A549 (cell line): ENCODE results near the gene ACOT7. TPM values are rescaled to one million over a fixed set of nuclear protein-coding genes. Genes with fewer than 3 reads are reported as not detected.

ENCODE experiments used
- ATAC-seq, 2 experiments: fragments of 200-7000 bp in 1 of 2; fragments of >200 bp in 1 of 2; cut with Nextera tagmentation in 1 of 2; cut with Tn5 transposase in 1 of 2; 3 replicates each; pipeline versions ENCODE4 v1.8.0 to v1.9.1; 2018 to 2020; ENCODE audit warnings: mild to moderate bottlenecking in 1 of 2, moderate library complexity in 1 of 2
- CTCF ChIA-PET: fragments of 300-600 bp; sonication (Branson Sonifier 250); formaldehyde crosslinking; extraction: SDS; loops from one replicate; lab custom pipeline; 2021; ENCODE audit warnings: antibody characterized with exemption, inconsistent platforms; lab: Yijun Ruan, JAX
- POLR2A ChIA-PET: fragments of 350-600 bp; formaldehyde crosslinking; extraction: SDS; loops from one replicate; lab custom pipeline; 2021; ENCODE audit warnings: antibody characterized with exemption, inconsistent platforms; lab: Yijun Ruan, JAX
- DNase-seq, 2 experiments: peaks; one replicate each; pipeline versions ENCODE4 v3.0.0 to v3.0.0-alpha.2; 2011 to 2016; ENCODE audit warnings: low read depth in 1 of 2, low spot score in 1 of 2
- FAIRE-seq: peaks from 2 replicates; lab custom pipeline; 2011; peaks lifted over from hg19 to GRCh38; lab: Jason Lieb, UNC
- H3K27ac ChIP-seq, 2 experiments: fragments of >200 bp; sonication (Bioruptor Twin); formaldehyde crosslinking; 3 replicates each; pipeline ENCODE4 v1.5.1; 2016 to 2017
- H3K4me1 ChIP-seq: fragments of >200 bp; sonication (Bioruptor Twin); formaldehyde crosslinking; 3 replicates; pipeline ENCODE4 v1.6.1; 2016
- H3K4me2 ChIP-seq: fragments of >200 bp; sonication (Bioruptor Twin); formaldehyde crosslinking; 3 replicates; pipeline ENCODE4 v1.6.1; 2016
- H3K4me3 ChIP-seq: fragments of >200 bp; sonication (Bioruptor Twin); formaldehyde crosslinking; 3 replicates; pipeline ENCODE4 v1.5.1; 2016
- H3K9me3 ChIP-seq: fragments of >200 bp; sonication (Bioruptor Twin); formaldehyde crosslinking; 3 replicates; pipeline ENCODE4 v1.6.1; 2016
- BCL3 ChIP-seq: fragments of >200 bp; sonication (Bioruptor Twin); formaldehyde crosslinking; IDR thresholded peaks from 3 replicates; pipeline ENCODE4 v1.6.1; 2016
- BHLHE40 ChIP-seq: IDR thresholded peaks from 2 replicates; pipeline ENCODE4 v1.6.1; 2012; ENCODE audit warnings: low read depth, low read length, inconsistent platforms
- CBX2 ChIP-seq: fragments of 200-600 bp; sonication (generic); IDR thresholded peaks from 2 replicates; pipeline ENCODE4 v1.6.1; 2016; ENCODE audit warnings: low read depth, mild to moderate bottlenecking, borderline replicate concordance
- CEBPB ChIP-seq, 2 experiments: fragments of >200 bp in 1 of 2; sonication (Bioruptor Twin) in 1 of 2; formaldehyde crosslinking in 1 of 2; IDR thresholded peaks; 2 replicates each; pipeline ENCODE4 v1.6.1; 2012 to 2016
- CHD4 ChIP-seq: fragments of 200-600 bp; sonication (generic); IDR thresholded peaks from 2 replicates; pipeline ENCODE4 v1.6.1; 2016; ENCODE audit warnings: antibody characterized with exemption, mild to moderate bottlenecking, borderline replicate concordance
- E2F6 ChIP-seq: IDR thresholded peaks from 2 replicates; pipeline ENCODE4 v1.6.1; 2012; ENCODE audit warnings: low read depth, borderline replicate concordance
- EHF ChIP-seq: fragments of 250-450 bp; sonication (Bioruptor Pico); IDR thresholded peaks from 2 replicates; pipeline ENCODE4 v1.5.0; 2020; ENCODE audit warnings: mild to moderate bottlenecking
- ELK1 ChIP-seq: fragments of 150-350 bp; IDR thresholded peaks from 2 replicates; pipeline ENCODE4 v1.6.1; 2014; ENCODE audit warnings: low read depth, mild to moderate bottlenecking, low read length
- HOXB13 ChIP-seq: fragments of 250-450 bp; sonication (Bioruptor Pico); IDR thresholded peaks from 2 replicates; pipeline ENCODE4 v1.5.0; 2020; ENCODE audit warnings: low read depth, mild to moderate bottlenecking, moderate library complexity
- NFE2L2 ChIP-seq: fragments of 150-350 bp; conservative IDR thresholded peaks from 2 replicates; pipeline ENCODE4 v1.6.1; 2014; ENCODE audit warnings: low read length
- POLR2A ChIP-seq: IDR thresholded peaks from 2 replicates; pipeline ENCODE4 v1.6.1; 2012; ENCODE audit warnings: mild to moderate bottlenecking, low read length
- POLR2AphosphoS2 ChIP-seq: conservative IDR thresholded peaks from 2 replicates; pipeline ENCODE4 v1.6.1; 2012; ENCODE audit warnings: low read length, improper control_type of control experiment, inconsistent platforms
- REST ChIP-seq: fragments of 200-600 bp; sonication (generic); IDR thresholded peaks from 2 replicates; pipeline ENCODE4 v1.6.1; 2016; ENCODE audit warnings: antibody characterized with exemption, mild to moderate bottlenecking, moderate library complexity
- RFX5 ChIP-seq: fragments of 450-650 bp; IDR thresholded peaks from 2 replicates; pipeline ENCODE4 v1.7.1; 2014; ENCODE audit warnings: antibody characterized with exemption, mild to moderate bottlenecking, moderate library complexity
- SMC3 ChIP-seq: fragments of >200 bp; sonication (Bioruptor Twin); formaldehyde crosslinking; IDR thresholded peaks from 3 replicates; pipeline ENCODE4 v1.6.1; 2018; ENCODE audit warnings: inconsistent platforms
- ZSCAN20 ChIP-seq: fragments of 250-450 bp; sonication (Bioruptor Pico); IDR thresholded peaks from 2 replicates; pipeline ENCODE4 v1.8.0; 2022; ENCODE audit warnings: mild to moderate bottlenecking, moderate library complexity
- WGBS: methylation state at CpG from one replicate; pipeline ENCODE4 v1.1.6; 2017; ENCODE audit errors: missing lambda C conversion rate; 5-methylcytosine and 5-hydroxymethylcytosine counted together
- polyA plus RNA-seq, 4 experiments: library from polyadenylated mRNA; depleted of rRNA in 3 of 4; stranded (reverse); fragments of >200 nt; fragmentation: RNase III in 1 of 4; extraction: RNeasy Plus Mini Kit Qiagen cat#74134 plus additional on column Dnase treatment in 1 of 4; gene quantifications; 2 replicates in 3 of 4; 3 replicates in 1 of 4; pipeline ENCODE4 v1.2.3, GENCODE V29; 2011 to 2017

The ACOT7 gene
- polyA plus RNA-seq, 2 of the 4 experiments (the other 2 are of a cell fraction): 48.0 to 49.6 TPM

GRCh38 chr1:6243053-6243834 is 150.3 kb downstream of the ACOT7 start:
- no peak for FAIRE-seq

GRCh38 chr1:6241887-6242740 is 151.5 kb downstream of the ACOT7 start:
- Histone ChIP-seq H3K4me3 (peak overlapping the region; percentile 41), H3K27ac (no peak overlapping the region), H3K9me3 (no peaks in the 10 kb centered on the region), H3K4me2 (peak overlapping the region; percentile 82), H3K4me1 (peaks cover 6% of the 10 kb centered on the region; the same call in 2 of the 3 replicates)
- TF ChIP-seq E2F6 (no peak), POLR2A (no peak), RFX5 (no peak), NFE2L2 (no peak), ELK1 (no peak), HOXB13 (CRISPR knock-in tag) (no peak), CBX2 (no peak), CHD4 (no peak), REST (no peak)
- POLR2A ChIA-PET: no interaction called here
- no peak for FAIRE-seq
- 59% methylated on average over 4 of the region's 99 CpGs for WGBS
- no peak for ATAC-seq
- no peak for DNase-seq
- CTCF ChIA-PET: interaction anchor here (1.0 to 2.5 kb wide), 4 partner anchors 37 to 181 kb away, joined by 3 to 9 read pairs (median 6); no protein-coding TSS in a partner anchor

More at GRCh38 chr1:6243053-6243834, 150.3 kb downstream of the ACOT7 start:
- whole genome bisulfite sequencing: 66% methylated on average over 11 of the region's 20 CpGs
- CTCF ChIA-PET: interaction anchor here (1.0 to 4.7 kb wide), 6 partner anchors 38 to 198 kb away, joined by 3 to 33 read pairs (median 6); partner anchors contain the start of gene KCNAB2
- Histone ChIP-seq H3K4me3 (no peak overlapping the region), H3K4me1 (peaks cover 6% of the 10 kb centered on the region; the same call in 2 of the 3 replicates), H3K9me3 (no peaks in the 10 kb centered on the region), H3K27ac (no peak overlapping the region), H3K4me2 (no peak overlapping the region)
- POLR2A ChIA-PET: no interaction called here
- no peak for ATAC-seq
- no peak for DNase-seq
- no peak for TF ChIP-seq ZSCAN20 (CRISPR knock-in tag)
- no peak for TF ChIP-seq BCL3
- no peak for TF ChIP-seq EHF (CRISPR knock-in tag)
- no peak for TF ChIP-seq CHD4
- TF ChIP-seq SMC3: no peak
- no peak for TF ChIP-seq POLR2AphosphoS2
- no peak for TF ChIP-seq CEBPB (IDR thresholded peaks at IDR 0.05)
- TF ChIP-seq BHLHE40: no peak
